OCI-LY7 (cell line): Measurements from ENCODE around the gene LBR. TPM values are rescaled to one million over a fixed set of nuclear protein-coding genes. Genes with fewer than 3 reads are reported as not detected.

Experiments
- BruUV-seq: library from RNA; stranded (reverse); fragments of 400-500 nt; replicated peaks from 2 replicates; lab custom pipeline; 2021; lab: Mats Ljungman, UMichigan
- CTCF ChIA-PET: fragments of 300-600 bp; sonication (Branson Sonifier 250); formaldehyde crosslinking; loops from one replicate; lab custom pipeline; 2022; ENCODE audit warnings: antibody characterized with exemption; ENCODE audit not compliant: unreplicated experiment; lab: Charles Lee
- POLR2A ChIA-PET: fragments of 300-600 bp; sonication (Branson Sonifier 250); formaldehyde crosslinking; loops from one replicate; lab custom pipeline; 2022; ENCODE audit warnings: antibody characterized with exemption; lab: Charles Lee
- DNase-seq: peaks from one replicate; pipeline ENCODE4 v3.0.0-alpha.2; 2015; ENCODE audit warnings: low spot score
- H2AFZ ChIP-seq: fragments of 200-600 bp; sonication (generic), shearing (Covaris generic); 2 replicates; pipeline ENCODE4 v1.6.1; 2014; ENCODE audit warnings: mild to moderate bottlenecking, antibody characterized with exemption, low read length, moderate library complexity
- H3K27ac ChIP-seq: fragments of 200-600 bp; sonication (generic); 2 replicates; pipeline ENCODE4 v1.5.1; 2014; ENCODE audit warnings: mixed run types, low read depth, mild to moderate bottlenecking, moderate library complexity, low read length, inconsistent platforms; ENCODE audit not compliant: poor library complexity, severe bottlenecking
- H3K36me3 ChIP-seq: fragments of 200-600 bp; sonication (generic); 2 replicates; pipeline ENCODE4 v1.6.1; 2014; ENCODE audit warnings: mild to moderate bottlenecking, antibody characterized with exemption, low read length, moderate library complexity, mixed read lengths; ENCODE audit not compliant: insufficient read depth
- H3K4me1 ChIP-seq: fragments of 200-600 bp; sonication (generic); 2 replicates; pipeline ENCODE4 v1.5.1; 2014; ENCODE audit warnings: mild to moderate bottlenecking, low read length; ENCODE audit not compliant: insufficient read depth, poor library complexity, severe bottlenecking
- H3K4me2 ChIP-seq: fragments of 200-600 bp; sonication (generic); 2 replicates; pipeline ENCODE4 v1.6.1; 2014; ENCODE audit warnings: mild to moderate bottlenecking, low read length
- H3K4me3 ChIP-seq: fragments of 200-600 bp; sonication (generic); 2 replicates; pipeline ENCODE4 v1.5.1; 2014; ENCODE audit warnings: mild to moderate bottlenecking, low read depth, low read length; ENCODE audit not compliant: poor library complexity, severe bottlenecking
- H3K79me2 ChIP-seq: fragments of 200-600 bp; sonication (generic); 2 replicates; pipeline ENCODE4 v1.6.1; 2016; ENCODE audit warnings: low read depth, mild to moderate bottlenecking, low read length, moderate library complexity, mixed read lengths; ENCODE audit not compliant: insufficient read depth
- H3K9me2 ChIP-seq: fragments of 200-600 bp; sonication (generic); 2 replicates; pipeline ENCODE4 v1.6.1; 2016; ENCODE audit warnings: mild to moderate bottlenecking, low read length, mixed read lengths; ENCODE audit not compliant: insufficient read depth
- H3K9me3 ChIP-seq: fragments of 200-600 bp; sonication (generic); 2 replicates; pipeline ENCODE4 v1.6.1; 2014; ENCODE audit warnings: mild to moderate bottlenecking, mixed run types, low read length, mixed read lengths
- H4K20me1 ChIP-seq: fragments of 200-600 bp; sonication (generic); 2 replicates; pipeline ENCODE4 v1.6.1; 2014; ENCODE audit warnings: mild to moderate bottlenecking, antibody characterized with exemption, low read length, moderate library complexity, mixed read lengths; ENCODE audit not compliant: insufficient read depth
- CTCF ChIP-seq: fragments of 200-600 bp; sonication (generic); conservative IDR thresholded peaks from 2 replicates; pipeline ENCODE4 v1.5.1; 2014; ENCODE audit warnings: mild to moderate bottlenecking, antibody characterized with exemption, low read length, moderate library complexity, mixed read lengths
- EZH2phosphoT487 ChIP-seq: fragments of 200-600 bp; sonication (generic); IDR thresholded peaks from 2 replicates; pipeline ENCODE4 v1.6.1; 2018; ENCODE audit warnings: low read depth, borderline replicate concordance, mild to moderate bottlenecking, mixed run types, antibody characterized with exemption, low read length, moderate library complexity, mixed read lengths
- intact Hi-C: fragments of 100-400 bp; cut with micrococcal nuclease; formaldehyde crosslinking; loops from one replicate; pipeline ENCODE4 v1.10.0; 2022; ENCODE audit not compliant: unreplicated experiment
- total RNA-seq, 2 experiments: library from RNA; depleted of rRNA in 1 of 2; stranded (reverse); fragments of >200 nt in 1 of 2; shearing (Covaris generic) in 1 of 2; gene quantifications; 2 replicates each; pipeline ENCODE4 v1.2.3, GENCODE V29; 2014 to 2022

The LBR gene
- total RNA-seq, 2 experiments from 2014 or later: 117 to 288 TPM

- H3K27ac ChIP-seq: peak overlapping the region; percentile 95
- POLR2A ChIA-PET: interaction anchor here (0.6 to 4.4 kb wide), 7 partner anchors 13 to 662 kb away, joined by 3 to 51 read pairs (median 4); partner anchors contain the start of gene LBR
- H3K4me3 ChIP-seq: peak overlapping the region; percentile 74
- peaks cover 47% of the 10 kb centered on the region for H3K4me1 ChIP-seq
- TF ChIP-seq CTCF (no peak), EZH2phosphoT487 (no peak)
- no peaks in the 10 kb centered on the region for H3K9me3 ChIP-seq
- no peak for DNase-seq
- no peaks in the 10 kb centered on the region for H3K79me2 ChIP-seq
- H3K4me2 ChIP-seq: peak overlapping the region; percentile 98
- H2AFZ ChIP-seq: peak overlapping the region; percentile 79; the same call in 1 of the 2 replicates
- H3K36me3 ChIP-seq: no peaks in the 10 kb centered on the region
- no peaks in the 10 kb centered on the region for H3K9me2 ChIP-seq
- TSS peak; percentile 98 for BruUV-seq
- CTCF ChIA-PET: interaction anchor here (2.1 kb wide), 1 partner anchor 26 kb away, joined by 8 read pairs; no protein-coding TSS in a partner anchor
- intact Hi-C loops: loop anchor here (1.0 to 5.0 kb wide), 4 partner anchors 22 to 595 kb away; partner anchors contain the start of genes H3-3A and LBR
- H4K20me1 ChIP-seq: no peaks in the 10 kb centered on the region
These were observed 39.0 kb upstream of the LBR start for GRCh38 chr1:225466848-225467192.

- peak overlapping the region; percentile 10 for H3K27ac ChIP-seq
- POLR2A ChIA-PET: interaction anchor here (0.7 to 2.8 kb wide), 2 partner anchors 11 to 22 kb away, joined by 3 to 7 read pairs; no protein-coding TSS in a partner anchor
- intact Hi-C loops: loop anchor here (2.0 to 5.0 kb wide), 2 partner anchors 147 to 596 kb away; partner anchors contain the start of gene H3-3A
These were observed 38.1 kb upstream of the LBR start for GRCh38 chr1:225465793-225466517.

More at GRCh38 chr1:225465793-225466517, 38.1 kb upstream of the LBR start:
- CTCF ChIA-PET: interaction anchor here (0.5 kb wide), 1 partner anchor 13 kb away, joined by 3 read pairs; no protein-coding TSS in a partner anchor
- Histone ChIP-seq H3K79me2 (no peaks in the 10 kb centered on the region), H3K4me1 (peaks cover 49% of the 10 kb centered on the region), H2AFZ (peak overlapping the region; percentile 50; the same call in 1 of the 2 replicates), H3K9me3 (no peaks in the 10 kb centered on the region), H3K9me2 (no peaks in the 10 kb centered on the region), H3K4me2 (peak overlapping the region; percentile 28; the same call in 1 of the 2 replicates), H3K36me3 (no peaks in the 10 kb centered on the region), H3K4me3 (no peak overlapping the region), H4K20me1 (no peaks in the 10 kb centered on the region)
- TF ChIP-seq EZH2phosphoT487 (no peak), CTCF (no peak)
- BruUV-seq: no TSS peak
- DNase-seq: no peak
